Stimulated activated CD8-positive, alpha-beta memory T cell treated with anti-CD3 and anti-CD28 coated beads, Interleukin-4, amount 100 ng/mL, for 24 hours (primary cell): ENCODE results near the gene POP4.

Experiments
- DNase-seq: peaks from one replicate; pipeline ENCODE4 v3.0.0-alpha.2; 2020; ENCODE audit warnings: low read depth

POP4 gene

GRCh38 chr19:29576761-29577648, 29.1 kb upstream of the POP4 start:
- DNase-seq = no peak

GRCh38 chr19:29577649-29577963, 28.5 kb upstream of the POP4 start:
- no peak for DNase-seq

- DNase-seq = no peak
Observed at GRCh38 chr19:29578349-29578748, 27.7 kb upstream of the POP4 start.

- DNase-seq = no peak
Observed at GRCh38 chr19:29579308-29579910, 26.7 kb upstream of the POP4 start.

GRCh38 chr19:29581398-29581797, 24.7 kb upstream of the POP4 start:
- no peak for DNase-seq

GRCh38 chr19:29583196-29583999, 22.7 kb upstream of the POP4 start:
- DNase-seq = no peak

GRCh38 chr19:29586401-29586800, 19.7 kb upstream of the POP4 start:
- no peak for DNase-seq

GRCh38 chr19:29587059-29587458, 19.0 kb upstream of the POP4 start:
- DNase-seq = no peak

GRCh38 chr19:29587518-29587986, 18.5 kb upstream of the POP4 start:
- peak; percentile 37 for DNase-seq

- no peak for DNase-seq
Observed at GRCh38 chr19:29588095-29588494, 18.0 kb upstream of the POP4 start.

- DNase-seq = no peak
Observed at GRCh38 chr19:29590278-29590677, 15.8 kb upstream of the POP4 start.

GRCh38 chr19:29591670-29592069, 14.4 kb upstream of the POP4 start:
- DNase-seq = no peak

GRCh38 chr19:29593869-29594268, 12.2 kb upstream of the POP4 start:
- DNase-seq = no peak

GRCh38 chr19:29596080-29596727, 9.9 kb upstream of the POP4 start:
- no peak for DNase-seq

GRCh38 chr19:29596885-29597525, 9.1 kb upstream of the POP4 start:
- DNase-seq = no peak

- DNase-seq = no peak
Observed at GRCh38 chr19:29598036-29598435, 8.0 kb upstream of the POP4 start.

GRCh38 chr19:29598496-29598895, 7.6 kb upstream of the POP4 start:
- no peak for DNase-seq

GRCh38 chr19:29603308-29603707, 2.8 kb upstream of the POP4 start:
- DNase-seq = no peak

- DNase-seq = no peak
Observed at GRCh38 chr19:29606420-29606747, 301 bp downstream of the POP4 start.

- no peak for DNase-seq
Observed at GRCh38 chr19:29609636-29610035, 3.6 kb downstream of the POP4 start.

- DNase-seq = no peak
Observed at GRCh38 chr19:29610213-29610573, 4.1 kb downstream of the POP4 start.
